Stomach smooth muscle (tissue), 2 donors: Measurements from ENCODE around the gene SACS.
A peak's percentile ranks its signal among the peaks of the same experiment; 100 is the strongest.

ENCODE experiments used
- H3K27ac ChIP-seq: one replicate; pipeline ENCODE4 v1.7.0; 2013; ENCODE audit warnings: mild to moderate bottlenecking, low read length, inconsistent platforms
- H3K27me3 ChIP-seq, 2 donors: one replicate each; pipeline ENCODE4 v1.7.0; 2013; ENCODE audit warnings: low read length in 2 of 2; ENCODE audit not compliant: insufficient read depth in 2 of 2, control insufficient read depth in 1 of 2
- H3K36me3 ChIP-seq, 2 donors: one replicate each; pipeline ENCODE4 v1.7.0; 2013; ENCODE audit warnings: low read length in 2 of 2; ENCODE audit not compliant: control insufficient read depth in 2 of 2, insufficient read depth in 2 of 2
- H3K4me1 ChIP-seq: one replicate; pipeline ENCODE4 v1.7.0; 2013; ENCODE audit warnings: low read length; ENCODE audit not compliant: control insufficient read depth, insufficient read depth
- H3K4me3 ChIP-seq, 2 donors: one replicate each; pipeline ENCODE4 v1.7.0; 2013; ENCODE audit warnings: low read length in 2 of 2
- H3K9ac ChIP-seq, 2 donors: one replicate each; pipeline ENCODE4 v1.7.0; 2013; ENCODE audit warnings: low read length in 2 of 2, mild to moderate bottlenecking in 1 of 2
- H3K9me3 ChIP-seq, 2 donors: one replicate each; pipeline ENCODE4 v1.7.0; 2013; ENCODE audit warnings: low read length in 2 of 2; ENCODE audit not compliant: control insufficient read depth in 2 of 2
- donor health status: healthy.
- donor health status: Pancreatic carcinoma.

Gene SACS, protein sequence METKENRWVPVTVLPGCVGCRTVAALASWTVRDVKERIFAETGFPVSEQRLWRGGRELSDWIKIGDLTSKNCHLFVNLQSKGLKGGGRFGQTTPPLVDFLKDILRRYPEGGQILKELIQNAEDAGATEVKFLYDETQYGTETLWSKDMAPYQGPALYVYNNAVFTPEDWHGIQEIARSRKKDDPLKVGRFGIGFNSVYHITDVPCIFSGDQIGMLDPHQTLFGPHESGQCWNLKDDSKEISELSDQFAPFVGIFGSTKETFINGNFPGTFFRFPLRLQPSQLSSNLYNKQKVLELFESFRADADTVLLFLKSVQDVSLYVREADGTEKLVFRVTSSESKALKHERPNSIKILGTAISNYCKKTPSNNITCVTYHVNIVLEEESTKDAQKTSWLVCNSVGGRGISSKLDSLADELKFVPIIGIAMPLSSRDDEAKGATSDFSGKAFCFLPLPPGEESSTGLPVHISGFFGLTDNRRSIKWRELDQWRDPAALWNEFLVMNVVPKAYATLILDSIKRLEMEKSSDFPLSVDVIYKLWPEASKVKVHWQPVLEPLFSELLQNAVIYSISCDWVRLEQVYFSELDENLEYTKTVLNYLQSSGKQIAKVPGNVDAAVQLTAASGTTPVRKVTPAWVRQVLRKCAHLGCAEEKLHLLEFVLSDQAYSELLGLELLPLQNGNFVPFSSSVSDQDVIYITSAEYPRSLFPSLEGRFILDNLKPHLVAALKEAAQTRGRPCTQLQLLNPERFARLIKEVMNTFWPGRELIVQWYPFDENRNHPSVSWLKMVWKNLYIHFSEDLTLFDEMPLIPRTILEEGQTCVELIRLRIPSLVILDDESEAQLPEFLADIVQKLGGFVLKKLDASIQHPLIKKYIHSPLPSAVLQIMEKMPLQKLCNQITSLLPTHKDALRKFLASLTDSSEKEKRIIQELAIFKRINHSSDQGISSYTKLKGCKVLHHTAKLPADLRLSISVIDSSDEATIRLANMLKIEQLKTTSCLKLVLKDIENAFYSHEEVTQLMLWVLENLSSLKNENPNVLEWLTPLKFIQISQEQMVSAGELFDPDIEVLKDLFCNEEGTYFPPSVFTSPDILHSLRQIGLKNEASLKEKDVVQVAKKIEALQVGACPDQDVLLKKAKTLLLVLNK (N-terminal part only)

DNA sequence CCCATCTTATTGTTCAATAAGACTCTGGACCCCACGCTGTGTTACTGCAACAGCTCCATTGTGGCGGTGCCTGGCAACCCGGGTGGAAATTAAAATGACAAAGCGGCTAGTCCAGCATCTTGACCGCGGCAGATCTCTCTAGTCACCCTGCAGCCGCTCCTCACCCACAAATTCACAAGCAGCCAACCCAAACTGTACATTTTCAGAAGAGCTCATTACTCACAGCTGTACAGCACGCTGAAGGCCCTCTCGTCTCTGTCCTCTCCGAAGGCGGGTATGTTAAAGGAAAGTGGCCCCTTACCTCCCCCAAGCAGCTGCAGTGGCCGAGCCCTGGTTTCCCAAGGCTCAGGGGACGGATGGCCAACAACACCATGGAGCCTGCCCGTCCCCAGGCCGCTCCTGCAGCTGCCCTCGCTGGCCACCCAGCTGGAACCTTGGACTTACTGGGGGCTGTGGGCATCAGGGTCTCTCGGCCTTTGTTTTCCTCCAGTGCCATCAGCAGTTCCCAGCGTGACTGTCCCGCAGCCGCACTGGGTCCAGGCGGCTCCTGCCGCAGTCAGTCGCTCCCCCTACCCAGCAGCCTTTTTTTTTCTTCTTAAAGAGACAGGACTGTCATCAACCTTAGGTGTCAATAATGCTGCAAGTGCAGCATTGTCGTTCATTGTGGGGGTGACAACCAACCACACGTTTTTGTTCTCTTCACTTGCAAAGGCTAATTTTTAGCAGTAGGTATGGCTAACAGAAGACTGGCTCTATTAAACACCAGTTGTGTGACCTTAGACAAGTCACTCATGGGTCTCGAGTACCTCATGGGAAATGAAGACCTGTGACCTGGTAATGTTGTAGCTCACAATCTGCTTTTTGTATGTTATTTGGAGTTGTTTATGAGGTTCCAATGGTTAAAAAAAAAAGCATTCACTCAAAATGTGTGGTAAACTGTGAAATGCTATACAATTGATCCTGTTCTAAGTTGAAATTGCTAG lies at the start of gene SACS:
Gene SACS (minus strand): TSS at position 532 of the 983 bp plus-strand sequence. CDS start 22,463 bp downstream, outside the sequence.
- no peaks in the 10 kb centered on the region for H3K27me3 ChIP-seq
- peak within 1 kb of the TSS; percentile 53 for H3K27ac ChIP-seq
- H3K4me1 ChIP-seq = peaks cover 22% of the 10 kb centered on the region
- H3K4me3 ChIP-seq = peak within 1 kb of the TSS; percentile 85 to 88
- no peaks in the 10 kb centered on the region for H3K36me3 ChIP-seq
- H3K9me3 ChIP-seq = no peaks in the 10 kb centered on the region
- peak within 1 kb of the TSS; percentile 70 to 76 for H3K9ac ChIP-seq

DNA sequence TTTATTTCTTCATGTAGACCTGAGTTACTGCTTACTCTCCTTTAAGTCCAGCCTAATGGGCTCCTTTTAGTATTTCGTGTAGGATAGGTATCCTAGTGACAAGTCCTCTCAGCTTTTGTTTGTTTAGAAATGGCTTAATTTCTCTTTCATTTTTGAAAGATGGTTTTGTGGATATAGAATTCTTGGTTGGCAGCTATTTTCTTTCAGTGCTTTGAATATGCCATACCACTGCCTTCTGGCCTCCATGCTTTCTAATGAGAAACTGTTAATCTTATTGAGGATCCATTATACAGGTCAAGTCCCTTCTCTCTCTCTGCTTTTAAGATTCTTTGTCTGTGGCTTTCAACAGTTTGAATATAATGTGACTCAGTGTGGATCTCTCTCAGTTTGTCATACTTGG lies 46.8 kb upstream of the SACS start:
- no peak overlapping the region for H3K27ac ChIP-seq
- no peaks in the 10 kb centered on the region for H3K4me1 ChIP-seq
- H3K36me3 ChIP-seq = no peaks in the 10 kb centered on the region
- H3K9me3 ChIP-seq = peaks cover 2 to 9% of the 10 kb centered on the region in 2 donors
- no peak overlapping the region for H3K9ac ChIP-seq
- H3K4me3 ChIP-seq = no peak overlapping the region
- no peaks in the 10 kb centered on the region for H3K27me3 ChIP-seq

DNA sequence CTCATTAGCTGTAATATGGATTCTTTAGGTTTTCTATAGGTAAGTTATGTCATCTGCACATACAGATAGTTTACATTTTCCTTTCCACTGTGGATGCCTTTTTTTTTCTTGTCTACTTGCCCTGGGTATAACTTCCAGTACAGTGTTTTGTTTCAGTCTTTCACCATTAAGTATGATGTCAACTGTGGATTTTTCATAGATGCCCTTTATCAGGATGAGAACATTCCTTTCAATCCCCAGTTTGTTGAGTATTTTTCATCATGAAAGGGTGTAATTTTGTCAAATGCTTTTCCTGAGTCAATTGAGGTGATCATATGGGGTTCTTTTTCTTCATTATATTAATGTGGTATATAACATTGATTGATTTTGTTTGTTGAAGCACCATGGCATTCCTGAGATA lies 43.6 kb upstream of the SACS start:
- Histone ChIP-seq H3K27me3 (no peaks in the 10 kb centered on the region), H3K4me1 (no peaks in the 10 kb centered on the region), H3K36me3 (no peaks in the 10 kb centered on the region), H3K9me3 (peaks cover 2 to 9% of the 10 kb centered on the region in 2 donors), H3K27ac (no peak overlapping the region), H3K4me3 (no peak overlapping the region), H3K9ac (no peak overlapping the region)

DNA sequence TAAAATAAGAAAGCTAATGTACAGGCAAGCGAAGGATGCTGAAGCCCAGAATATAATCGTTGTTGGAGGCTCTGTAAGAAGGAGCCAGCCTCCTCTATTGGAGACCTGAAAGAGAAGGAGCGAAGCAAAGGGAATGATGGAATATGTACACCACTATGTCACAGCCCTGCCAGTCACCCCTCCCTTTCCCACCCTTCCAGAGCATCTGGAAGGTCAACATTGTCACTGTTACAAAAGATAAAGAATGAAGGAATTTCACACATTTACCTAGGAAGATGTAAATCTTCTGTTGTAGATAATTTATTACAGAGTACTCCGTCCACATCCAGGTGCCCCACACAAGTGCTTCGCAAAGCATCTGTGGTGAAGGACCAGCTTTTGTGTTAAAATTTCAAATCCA lies 39.7 kb upstream of the SACS start:
- Histone ChIP-seq H3K27ac (no peak overlapping the region), H3K4me1 (no peaks in the 10 kb centered on the region), H3K4me3 (no peak overlapping the region), H3K27me3 (no peaks in the 10 kb centered on the region), H3K9me3 (no peaks in the 10 kb centered on the region), H3K36me3 (no peaks in the 10 kb centered on the region), H3K9ac (no peak overlapping the region)

DNA sequence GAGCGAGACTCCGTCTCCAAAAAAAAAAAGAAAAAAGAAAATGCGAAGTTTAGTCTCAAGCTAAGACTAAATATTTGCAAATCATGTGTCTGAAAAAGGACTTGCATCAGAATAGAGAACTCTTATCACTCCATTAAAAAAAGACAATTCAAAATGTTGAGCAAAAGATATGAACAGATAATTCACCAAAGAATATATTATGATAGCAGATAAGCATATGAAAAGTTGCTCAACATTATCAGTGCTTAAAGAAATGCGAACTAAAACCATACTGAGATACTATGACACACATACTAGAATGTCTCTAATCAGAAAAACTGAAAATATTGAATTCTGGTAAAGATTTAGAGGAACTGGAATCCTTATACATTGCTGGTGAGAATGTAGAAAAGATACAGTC lies 38.7 kb upstream of the SACS start:
- Histone ChIP-seq H3K36me3 (no peaks in the 10 kb centered on the region), H3K4me3 (no peak overlapping the region), H3K9me3 (no peaks in the 10 kb centered on the region), H3K9ac (no peak overlapping the region), H3K4me1 (peaks cover 1% of the 10 kb centered on the region), H3K27ac (no peak overlapping the region), H3K27me3 (no peaks in the 10 kb centered on the region)

DNA sequence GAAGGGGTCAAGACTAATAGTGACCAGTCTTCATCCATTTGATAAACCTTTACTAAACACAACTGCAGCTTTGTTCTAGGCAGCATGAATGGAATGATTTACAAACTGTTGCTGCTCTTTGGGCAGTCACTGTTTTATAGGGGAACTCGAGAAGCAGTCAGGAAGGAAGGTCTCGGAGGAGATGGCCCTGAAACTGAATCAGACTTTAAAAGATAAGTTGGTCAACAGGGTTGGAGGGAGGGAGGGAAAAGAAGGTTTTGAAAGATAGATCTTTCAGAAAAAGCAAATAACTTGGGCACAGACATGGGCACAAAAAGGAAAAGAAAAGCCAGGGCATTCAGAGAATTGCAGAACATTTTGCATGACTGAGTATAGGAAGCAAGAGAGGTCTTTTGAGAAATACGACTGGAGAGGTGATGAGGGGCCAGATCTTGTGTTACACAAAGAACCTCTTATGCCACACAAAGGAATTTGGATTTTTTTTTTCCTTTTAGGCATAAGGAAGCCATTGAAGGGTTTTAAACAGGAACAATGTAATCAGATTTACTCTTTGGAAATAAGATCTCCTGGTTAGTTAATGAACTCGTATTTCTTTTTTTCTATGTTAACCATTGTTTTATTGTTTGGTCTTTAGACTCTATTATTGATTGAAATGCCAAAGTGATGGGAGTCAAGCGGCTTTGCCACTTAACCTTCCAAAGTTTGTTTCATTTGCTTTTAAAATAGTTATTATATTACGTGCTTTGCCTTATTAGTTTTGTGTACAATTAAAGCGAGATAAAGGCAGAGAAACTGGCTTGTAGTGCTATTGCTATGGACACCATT lies 37.5 kb upstream of the SACS start:
- H3K4me1 ChIP-seq = peaks cover 12% of the 10 kb centered on the region
- no peak overlapping the region for H3K4me3 ChIP-seq
- H3K9me3 ChIP-seq = no peaks in the 10 kb centered on the region
- H3K27ac ChIP-seq = no peak overlapping the region
- H3K36me3 ChIP-seq = no peaks in the 10 kb centered on the region
- no peak overlapping the region for H3K9ac ChIP-seq
- H3K27me3 ChIP-seq = no peaks in the 10 kb centered on the region

DNA sequence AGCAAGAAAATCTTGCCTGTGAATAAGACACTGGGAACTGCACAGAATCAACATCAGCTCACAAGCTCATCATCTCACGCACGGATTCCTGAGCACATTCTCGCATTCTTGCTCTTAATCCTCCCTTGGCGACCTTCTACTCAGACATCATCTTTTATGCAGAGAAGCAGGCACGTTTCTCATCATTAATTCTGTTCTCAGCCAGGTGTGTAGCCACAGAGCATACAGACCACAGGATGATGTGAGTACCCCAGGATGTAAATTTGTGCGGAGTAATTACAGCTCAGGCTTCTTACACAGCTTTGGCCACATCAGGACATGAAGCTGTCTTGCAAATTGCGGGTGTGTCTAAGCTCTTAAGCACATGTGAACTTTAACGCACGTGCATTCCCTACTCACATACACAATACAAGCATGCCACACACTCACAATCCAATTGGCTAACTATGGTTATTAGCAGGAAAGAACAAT lies 36.5 kb upstream of the SACS start:
- no peak overlapping the region for H3K4me3 ChIP-seq
- H3K9ac ChIP-seq = no peak overlapping the region
- H3K27ac ChIP-seq = no peak overlapping the region
- peaks cover 16% of the 10 kb centered on the region for H3K4me1 ChIP-seq
- no peaks in the 10 kb centered on the region for H3K9me3 ChIP-seq
- H3K27me3 ChIP-seq = no peaks in the 10 kb centered on the region
- no peaks in the 10 kb centered on the region for H3K36me3 ChIP-seq

DNA sequence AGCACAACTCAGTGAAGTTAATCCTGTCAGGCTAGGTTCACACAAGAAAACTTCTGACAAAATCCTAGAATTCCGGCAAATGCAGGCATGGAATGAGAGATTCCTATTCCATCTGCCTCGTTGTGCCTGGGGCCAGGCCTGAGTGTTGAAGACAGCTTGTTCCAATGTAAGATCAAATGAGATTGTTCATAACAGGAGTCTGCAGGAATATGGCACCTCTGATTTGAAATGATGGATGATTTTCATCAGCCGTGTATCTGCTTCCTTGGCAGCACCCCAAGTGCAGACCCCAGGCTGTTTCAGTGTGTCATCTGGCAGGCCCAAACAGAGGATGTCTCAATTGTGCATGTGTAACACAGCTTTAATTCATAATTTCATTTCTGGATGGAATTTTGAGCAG lies 35.3 kb upstream of the SACS start:
- Histone ChIP-seq H3K36me3 (no peaks in the 10 kb centered on the region), H3K4me1 (peaks cover 16% of the 10 kb centered on the region), H3K9ac (no peak overlapping the region), H3K4me3 (no peak overlapping the region), H3K9me3 (no peaks in the 10 kb centered on the region), H3K27ac (no peak overlapping the region), H3K27me3 (no peaks in the 10 kb centered on the region)

DNA sequence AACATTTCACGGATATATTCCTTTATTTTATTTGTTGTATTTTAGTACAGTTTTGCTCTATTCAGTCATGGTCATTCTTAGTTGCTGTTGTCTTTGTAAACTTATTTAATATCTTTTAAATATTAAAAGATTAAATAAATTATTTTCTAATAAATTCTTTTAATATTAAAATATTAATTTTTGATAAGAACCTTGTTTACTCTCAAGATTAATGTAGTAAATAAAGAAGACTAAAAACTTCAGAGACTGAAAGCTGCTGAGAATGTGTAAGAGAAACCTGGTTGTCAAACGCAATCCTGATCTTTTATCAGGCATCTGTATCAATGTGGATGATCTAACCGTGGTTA lies 34.4 kb upstream of the SACS start:
- H3K9ac ChIP-seq = no peak overlapping the region
- H3K36me3 ChIP-seq = no peaks in the 10 kb centered on the region
- peaks cover 16% of the 10 kb centered on the region for H3K4me1 ChIP-seq
- H3K9me3 ChIP-seq = no peaks in the 10 kb centered on the region
- H3K27ac ChIP-seq = no peak overlapping the region
- H3K27me3 ChIP-seq = no peaks in the 10 kb centered on the region
- H3K4me3 ChIP-seq = no peak overlapping the region
